Right atrium auricular region (tissue), 2 donors: ENCODE measurements around the gene PCSK2. TPM values are rescaled to one million over a fixed set of nuclear protein-coding genes. Genes with fewer than 3 reads are reported as not detected.

Experiments
- DNase-seq: peaks from one replicate; pipeline ENCODE4 v3.0.0-alpha.2; 2019; ENCODE audit warnings: low spot score
- H3K27ac ChIP-seq, 2 donors: fragments of 200-600 bp; sonication (generic); 1 replicate in 1 of 2; 2 replicates in 1 of 2; pipeline ENCODE4 v1.5.1; 2016 to 2019
- H3K27me3 ChIP-seq, 2 donors: fragments of 200-600 bp; sonication (generic); one replicate each; pipeline versions ENCODE4 v1.5.1 to v1.6.0; 2017 to 2019
- H3K36me3 ChIP-seq: fragments of 200-600 bp; sonication (generic); one replicate; pipeline ENCODE4 v1.5.1; 2016
- H3K4me1 ChIP-seq, 2 donors: fragments of 200-600 bp; sonication (generic); one replicate each; pipeline versions ENCODE4 v1.5.1 to v1.6.0; 2017 to 2019
- H3K4me3 ChIP-seq, 2 donors: fragments of 200-600 bp; sonication (generic); 1 replicate in 1 of 2; 2 replicates in 1 of 2; pipeline ENCODE4 v1.5.1; 2017 to 2019; ENCODE audit warnings: mild to moderate bottlenecking in 1 of 2, moderate library complexity in 1 of 2
- H3K9me3 ChIP-seq, 2 donors: fragments of 200-600 bp; sonication (generic); one replicate each; pipeline ENCODE4 v1.5.1; 2019
- CTCF ChIP-seq, 2 donors: fragments of 200-600 bp; sonication (generic); IDR thresholded peaks; one replicate each; pipeline ENCODE4 v1.5.1; 2019; ENCODE audit warnings: antibody characterized with exemption in 2 of 2
- total RNA-seq, 2 donors: library from RNA; depleted of rRNA; stranded (reverse); fragments of >200 nt; gene quantifications; one replicate each; pipeline ENCODE4 v1.1.0, GENCODE V29; 2016

The PCSK2 gene
- total RNA-seq, 2 donors from 2014 or later = 1.6 to 2.6 TPM

GRCh38 chr20:17391127-17391771 lies 164.4 kb downstream of the PCSK2 start:
- H3K9me3 ChIP-seq = no peaks in the 10 kb centered on the region
- H3K27me3 ChIP-seq = no peaks in the 10 kb centered on the region
- no peak overlapping the region for H3K27ac ChIP-seq
- H3K36me3 ChIP-seq = no peaks in the 10 kb centered on the region
- no peak for DNase-seq
- no peaks in the 10 kb centered on the region for H3K4me1 ChIP-seq
- TF ChIP-seq CTCF (IDR thresholded peaks at IDR 0.05) = no peak
- no peak overlapping the region for H3K4me3 ChIP-seq

GRCh38 chr20:17394411-17394810 lies 167.6 kb downstream of the PCSK2 start:
- H3K27me3 ChIP-seq = no peaks in the 10 kb centered on the region
- H3K27ac ChIP-seq = no peak overlapping the region
- H3K4me1 ChIP-seq = no peaks in the 10 kb centered on the region
- no peak for DNase-seq
- TF ChIP-seq CTCF (IDR thresholded peaks at IDR 0.05) = no peak
- no peaks in the 10 kb centered on the region for H3K9me3 ChIP-seq
- no peak overlapping the region for H3K4me3 ChIP-seq
- no peaks in the 10 kb centered on the region for H3K36me3 ChIP-seq

- no peak overlapping the region for H3K4me3 ChIP-seq
- H3K36me3 ChIP-seq = no peaks in the 10 kb centered on the region
- no peaks in the 10 kb centered on the region for H3K9me3 ChIP-seq
- no peaks in the 10 kb centered on the region for H3K4me1 ChIP-seq
- DNase-seq = no peak
- no peak for TF ChIP-seq CTCF (IDR thresholded peaks at IDR 0.05)
- H3K27ac ChIP-seq = no peak overlapping the region
- H3K27me3 ChIP-seq = no peaks in the 10 kb centered on the region
Measured at GRCh38 chr20:17395729-17396128, 168.9 kb downstream of the PCSK2 start.

GRCh38 chr20:17399303-17399985 lies 172.6 kb downstream of the PCSK2 start:
- DNase-seq = no peak
- no peaks in the 10 kb centered on the region for H3K4me1 ChIP-seq
- TF ChIP-seq CTCF (IDR thresholded peaks at IDR 0.05) = no peak
- no peak overlapping the region for H3K27ac ChIP-seq
- no peaks in the 10 kb centered on the region for H3K9me3 ChIP-seq
- H3K27me3 ChIP-seq = no peaks in the 10 kb centered on the region
- no peaks in the 10 kb centered on the region for H3K36me3 ChIP-seq
- H3K4me3 ChIP-seq = no peak overlapping the region

- Histone ChIP-seq H3K4me1 (no peaks in the 10 kb centered on the region), H3K9me3 (no peaks in the 10 kb centered on the region), H3K27me3 (no peaks in the 10 kb centered on the region), H3K27ac (no peak overlapping the region), H3K4me3 (no peak overlapping the region), H3K36me3 (no peaks in the 10 kb centered on the region)
- DNase-seq = no peak
- no peak for TF ChIP-seq CTCF (IDR thresholded peaks at IDR 0.05)
Measured at GRCh38 chr20:17403461-17403860, 176.6 kb downstream of the PCSK2 start.
